Type B pancreatic cell (in vitro differentiated cells): ENCODE results near the gene GRIP2. TPM values are rescaled to one million over a fixed set of nuclear protein-coding genes. Genes with fewer than 3 reads are reported as not detected.

Source experiments
- DNase-seq: peaks from one replicate; pipeline ENCODE4 v3.0.0; 2021; ENCODE audit warnings: mixed read lengths; ENCODE audit not compliant: unreplicated experiment; ENCODE audit errors: extremely low spot score
- H3K27ac Mint-ChIP-seq: 2 replicates; pipeline ENCODE4 v1.8.0; 2021; ENCODE audit warnings: mild to moderate bottlenecking, mixed read lengths
- H3K27me3 Mint-ChIP-seq: 2 replicates; pipeline ENCODE4 v1.8.0; 2021; ENCODE audit warnings: mixed read lengths
- H3K36me3 Mint-ChIP-seq: 2 replicates; pipeline ENCODE4 v1.8.0; 2021; ENCODE audit warnings: mixed read lengths
- H3K4me1 Mint-ChIP-seq: one replicate; pipeline ENCODE4 v1.8.0; 2021; ENCODE audit warnings: mixed read lengths; ENCODE audit not compliant: unreplicated experiment
- H3K4me3 Mint-ChIP-seq: 2 replicates; pipeline ENCODE4 v1.8.0; 2021; ENCODE audit warnings: mild to moderate bottlenecking, mixed read lengths
- H3K9me3 Mint-ChIP-seq: 2 replicates; pipeline ENCODE4 v1.8.0; 2021; ENCODE audit warnings: mixed read lengths
- total RNA-seq: library from RNA; stranded (reverse); gene quantifications from 2 replicates; pipeline ENCODE4 v1.2.1, GENCODE V29; 2021; ENCODE audit warnings: low replicate concordance
- TF ChIP-seq, protein P1 (sequence below): fragments of 200-600 bp; sonication (generic); conservative IDR thresholded peaks from 2 replicates; pipeline ENCODE4 v1.5.0; 2021; ENCODE audit warnings: antibody characterized with exemption, mild to moderate bottlenecking

GRIP2 gene
- total RNA-seq, 1 donor from 2014 or later, result 5.6 TPM

- no peak overlapping the region for H3K4me3 Mint-ChIP-seq
- H3K27ac Mint-ChIP-seq, result no peak overlapping the region
- peaks cover 22% of the 10 kb centered on the region for H3K36me3 Mint-ChIP-seq
- no peak for DNase-seq
- H3K27me3 Mint-ChIP-seq, result no peaks in the 10 kb centered on the region
- no peaks in the 10 kb centered on the region for H3K9me3 Mint-ChIP-seq
- H3K4me1 Mint-ChIP-seq, result no peaks in the 10 kb centered on the region
- TF ChIP-seq, protein P1, sequence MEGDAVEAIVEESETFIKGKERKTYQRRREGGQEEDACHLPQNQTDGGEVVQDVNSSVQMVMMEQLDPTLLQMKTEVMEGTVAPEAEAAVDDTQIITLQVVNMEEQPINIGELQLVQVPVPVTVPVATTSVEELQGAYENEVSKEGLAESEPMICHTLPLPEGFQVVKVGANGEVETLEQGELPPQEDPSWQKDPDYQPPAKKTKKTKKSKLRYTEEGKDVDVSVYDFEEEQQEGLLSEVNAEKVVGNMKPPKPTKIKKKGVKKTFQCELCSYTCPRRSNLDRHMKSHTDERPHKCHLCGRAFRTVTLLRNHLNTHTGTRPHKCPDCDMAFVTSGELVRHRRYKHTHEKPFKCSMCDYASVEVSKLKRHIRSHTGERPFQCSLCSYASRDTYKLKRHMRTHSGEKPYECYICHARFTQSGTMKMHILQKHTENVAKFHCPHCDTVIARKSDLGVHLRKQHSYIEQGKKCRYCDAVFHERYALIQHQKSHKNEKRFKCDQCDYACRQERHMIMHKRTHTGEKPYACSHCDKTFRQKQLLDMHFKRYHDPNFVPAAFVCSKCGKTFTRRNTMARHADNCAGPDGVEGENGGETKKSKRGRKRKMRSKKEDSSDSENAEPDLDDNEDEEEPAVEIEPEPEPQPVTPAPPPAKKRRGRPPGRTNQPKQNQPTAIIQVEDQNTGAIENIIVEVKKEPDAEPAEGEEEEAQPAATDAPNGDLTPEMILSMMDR, result no peak
These were observed 56.9 kb downstream of the GRIP2 start for GRCh38 chr3:14483286-14483685.

GRCh38 chr3:14482271-14482721 lies 57.8 kb downstream of the GRIP2 start:
- Mint-ChIP-seq H3K36me3 (peaks cover 27% of the 10 kb centered on the region), H3K4me3 (no peak overlapping the region), H3K27ac (no peak overlapping the region), H3K9me3 (no peaks in the 10 kb centered on the region), H3K4me1 (no peaks in the 10 kb centered on the region), H3K27me3 (no peaks in the 10 kb centered on the region)
- TF ChIP-seq, protein P1, result no peak
- DNase-seq, result no peak

- Mint-ChIP-seq H3K27ac (no peak overlapping the region), H3K36me3 (peaks cover 27% of the 10 kb centered on the region), H3K4me1 (no peaks in the 10 kb centered on the region), H3K9me3 (no peaks in the 10 kb centered on the region), H3K4me3 (no peak overlapping the region), H3K27me3 (no peaks in the 10 kb centered on the region)
- TF ChIP-seq, protein P1, result no peak
- no peak for DNase-seq
These were observed 58.5 kb downstream of the GRIP2 start for GRCh38 chr3:14481646-14482036.

- H3K27ac Mint-ChIP-seq, result no peak overlapping the region
- H3K36me3 Mint-ChIP-seq, result peaks cover 27% of the 10 kb centered on the region
- DNase-seq, result no peak
- H3K4me1 Mint-ChIP-seq, result peaks cover under 1% of the 10 kb centered on the region
- H3K9me3 Mint-ChIP-seq, result no peaks in the 10 kb centered on the region
- no peak overlapping the region for H3K4me3 Mint-ChIP-seq
- no peaks in the 10 kb centered on the region for H3K27me3 Mint-ChIP-seq
- TF ChIP-seq, protein P1, result no peak
These were observed 59.0 kb downstream of the GRIP2 start for GRCh38 chr3:14481018-14481645.

- peaks cover 8% of the 10 kb centered on the region for H3K4me1 Mint-ChIP-seq
- DNase-seq, result no peak
- no peak overlapping the region for H3K27ac Mint-ChIP-seq
- peaks cover 27% of the 10 kb centered on the region for H3K36me3 Mint-ChIP-seq
- no peaks in the 10 kb centered on the region for H3K9me3 Mint-ChIP-seq
- H3K27me3 Mint-ChIP-seq, result no peaks in the 10 kb centered on the region
- TF ChIP-seq, protein P1, result no peak
- H3K4me3 Mint-ChIP-seq, result no peak overlapping the region
These were observed 59.7 kb downstream of the GRIP2 start for GRCh38 chr3:14480207-14481017.
